ENCODE data around the gene LCORL. TPM values are rescaled to one million over a fixed set of nuclear protein-coding genes. Genes with fewer than 3 reads are reported as not detected.

LCORL gene
- total and polyA plus RNA-seq, 11 donors = 1.3 to 12.1 (median 5.8) TPM

- peaks cover 0 to 5% (median 0%) of the 10 kb centered on the region in 9 donors for H3K36me3 ChIP-seq
- H3K4me3 ChIP-seq = no peak overlapping the region
- no peaks in the 10 kb centered on the region for H3K27me3 ChIP-seq
- H3K27ac ChIP-seq = no peak overlapping the region
- no peaks in the 10 kb centered on the region for H3K9me3 ChIP-seq
- intact Hi-C loops (cut with DNase I) = loop anchor here in 7 of 10 donors (5.0 to 10.0 kb wide), 3 partner anchors 210 to 552 kb away; partner anchors contain the start of gene LCORL (in 6 of the 7)
- H3K4me1 ChIP-seq = peaks cover 5 to 46% (median 24%) of the 10 kb centered on the region in 12 donors
- DNase-seq (no peak), ATAC-seq (no peak)
- WGBS, 4 donors = 56 to 72% (median 68%) methylated on average over 3 of the region's 3 CpGs
- no peak for TF ChIP-seq CTCF (IDR thresholded peaks at IDR 0.05)
- no peak for TF ChIP-seq POLR2A (IDR thresholded peaks at IDR 0.05)
These were observed 208.8 kb downstream of the LCORL start for GRCh38 chr4:17812801-17813200.

DNA sequence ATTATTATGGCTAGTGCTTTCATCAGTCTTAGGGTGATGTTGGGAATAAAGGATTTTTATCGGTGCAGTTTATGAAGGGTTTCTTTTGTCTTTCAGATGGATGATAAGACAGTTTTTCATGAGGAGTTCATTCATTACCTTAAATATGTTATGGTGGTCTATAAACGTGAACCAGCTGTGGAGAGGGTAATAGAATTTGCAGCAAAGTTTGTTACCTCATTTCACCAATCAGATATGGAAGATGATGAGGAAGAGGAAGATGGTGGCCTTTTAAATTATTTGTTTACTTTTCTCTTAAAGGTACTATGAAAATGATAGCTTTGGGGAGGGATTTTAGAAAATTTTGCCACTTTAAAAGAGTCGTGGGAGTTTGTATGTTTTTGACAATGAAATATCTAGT lies 209.4 kb downstream of the LCORL start:
- Histone ChIP-seq H3K4me1 (peaks cover 5 to 53% (median 30%) of the 10 kb centered on the region in 12 donors), H3K27ac (no peak overlapping the region), H3K4me3 (peak overlapping the region in 2 of 12 donors; percentile 83 to 84), H3K9me3 (no peaks in the 10 kb centered on the region), H3K27me3 (no peaks in the 10 kb centered on the region), H3K36me3 (peaks cover 0 to 8% (median 0%) of the 10 kb centered on the region in 9 donors)
- intact Hi-C loops (cut with DNase I) = loop anchor here in 7 of 10 donors (5.0 to 10.0 kb wide), 3 partner anchors 210 to 553 kb away; partner anchors contain the start of gene LCORL (in 6 of the 7)
- TF ChIP-seq POLR2A (IDR thresholded peaks at IDR 0.05) (no peak), CTCF (IDR thresholded peaks at IDR 0.05) (no peak)
- no peak for ATAC-seq
- WGBS, 4 donors = 10 to 15% (median 13%) methylated on average over 3 of the region's 3 CpGs
- no peak for DNase-seq

DNA sequence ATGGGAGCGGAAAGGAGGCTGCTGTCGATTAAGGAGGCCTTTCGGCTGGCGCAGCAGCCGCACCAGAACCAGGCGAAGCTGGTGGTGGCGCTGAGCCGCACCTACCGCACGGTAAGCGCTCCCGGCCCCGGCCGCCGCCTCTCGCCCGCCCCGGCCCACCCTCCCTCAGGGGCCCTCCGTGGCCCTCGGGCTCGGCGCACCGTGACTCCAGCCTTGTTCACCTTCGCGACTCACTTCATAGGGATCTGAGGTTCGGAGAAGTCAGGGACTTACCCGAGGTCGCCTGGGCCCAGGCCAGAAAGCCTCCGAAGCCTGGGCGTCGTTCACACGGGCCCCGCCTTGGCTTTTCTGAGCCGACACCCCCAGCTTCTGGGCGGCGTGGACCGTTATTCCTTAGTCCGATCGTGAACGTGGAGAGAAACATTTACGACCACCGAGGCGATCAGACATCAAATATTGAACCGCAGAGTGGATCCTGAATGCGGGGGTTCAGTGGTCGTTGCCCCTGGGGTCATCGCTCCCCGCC lies 210.4 kb downstream of the LCORL start:
- TF ChIP-seq CTCF (IDR thresholded peaks at IDR 0.05) (no peak), POLR2A (IDR thresholded peaks at IDR 0.05) (no peak)
- Histone ChIP-seq H3K4me1 (peaks cover 5 to 61% (median 38%) of the 10 kb centered on the region in 12 donors), H3K27me3 (no peaks in the 10 kb centered on the region), H3K4me3 (peak overlapping the region; percentile 44 to 90 (median 76)), H3K9me3 (no peaks in the 10 kb centered on the region), H3K36me3 (peaks cover 0 to 8% (median 0%) of the 10 kb centered on the region in 9 donors), H3K27ac (peak overlapping the region in 3 of 12 donors; percentile 96 to 98 (median 96))
- ATAC-seq (peak in 1 of 4 donors; percentile 9), DNase-seq (peak in 2 of 5 donors; percentile 11 to 18)
- intact Hi-C loops (cut with DNase I) = loop anchor here in 9 of 10 donors (2.0 to 10.0 kb wide), 5 partner anchors 211 to 554 kb away; partner anchors contain the start of gene LCORL (in 6 of the 9)
- WGBS, 4 donors = 0 to 2% (median 1%) methylated on average over 28 to 48 of the region's 48 CpGs

GRCh38 chr4:17810260-17811077 lies 211.1 kb downstream of the LCORL start, which contains the start of the genes DCAF16 and NCAPG:
Gene DCAF16 (minus strand): TSS chr4:17810757. CDS start chr4:17804141, 6,616 bp downstream.
Gene NCAPG (plus strand): TSS chr4:17810979. CDS start chr4:17811078, 99 bp downstream.
- intact Hi-C loops (cut with DNase I) = loop anchor here in 9 of 10 donors (1.0 to 10.0 kb wide), 8 partner anchors 196 to 554 kb away; partner anchors contain the start of genes LCORL (in 7 of the 9), LAP3 (in 1 of the 9) and MED28 (in 1 of the 9)
- H3K9me3 ChIP-seq = no peaks in the 10 kb centered on the region

More at GRCh38 chr4:17810260-17811077, 211.1 kb downstream of the LCORL start, which contains the start of the genes DCAF16 and NCAPG:
- Histone ChIP-seq H3K27ac (peak within 1 kb of the TSS; percentile 86 to 98 (median 94)), H3K4me3 (peak within 1 kb of the TSS; percentile 72 to 90 (median 77)), H3K27me3 (no peaks in the 10 kb centered on the region), H3K36me3 (peaks cover 0 to 8% (median 0%) of the 10 kb centered on the region in 9 donors), H3K4me1 (peaks cover 5 to 61% (median 39%) of the 10 kb centered on the region in 12 donors)
- ATAC-seq = peak; percentile 100
- 0 to 1% (median 0%) methylated on average over 39 to 69 of the region's 69 CpGs for WGBS, 4 donors
- DNase-seq = peak; percentile 99 to 100 (median 100)
- TF ChIP-seq POLR2A (IDR thresholded peaks at IDR 0.05) (peak; percentile 75 to 94), CTCF (IDR thresholded peaks at IDR 0.05) (no peak)

Data from heart left ventricle (tissue), 16 donors.